ENCODE data around the gene SIGLEC5. TPM values are rescaled to one million over a fixed set of nuclear protein-coding genes. Genes with fewer than 3 reads are reported as not detected.
A peak's percentile ranks its signal among the peaks of the same experiment; 100 is the strongest.

SIGLEC5 gene
- total and polyA plus RNA-seq, 5 donors from 2014 or later, result 0.16 TPM; not detected in 4

DNA sequence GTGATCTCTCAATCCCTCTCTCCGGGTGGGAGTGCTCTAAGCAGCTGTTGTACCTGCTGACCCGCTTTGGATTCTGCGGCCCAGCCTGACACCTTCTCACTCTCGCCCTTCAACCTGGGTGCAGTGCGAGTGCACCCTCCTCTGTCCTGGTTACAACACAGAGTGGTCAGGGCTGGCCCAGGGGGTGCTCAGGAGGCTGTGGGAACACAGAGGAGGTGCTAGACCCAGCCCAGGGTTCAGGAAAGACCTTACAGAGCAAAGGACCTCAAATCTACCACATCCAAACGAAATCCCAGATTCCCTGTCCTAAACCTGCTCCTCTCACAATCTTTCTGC, 35.5 kb downstream of the SIGLEC5 start:
- peaks cover 3% of the 10 kb centered on the region for H3K27me3 Mint-ChIP-seq
- DNase-seq (no peak), ATAC-seq (ENCODE audit: low read depth in 2 of 2) (no peak)
- peaks cover under 1% of the 10 kb centered on the region for H3K27me3 ChIP-seq (ENCODE audit: control insufficient read depth, insufficient read depth, low read length)
- H3K4me3 ChIP-seq (ENCODE audit: low read depth, low read length), result peak overlapping the region; percentile 92
- peaks cover 0 to 34% (median 12%) of the 10 kb centered on the region in 4 donors for H3K4me1 Mint-ChIP-seq
- H3K27ac Mint-ChIP-seq, result peak overlapping the region in 2 of 3 donors; percentile 88 to 90
- H3K36me3 ChIP-seq (ENCODE audit: control insufficient read depth, insufficient read depth, low read length), result no peaks in the 10 kb centered on the region
- no peak overlapping the region for H3K27ac ChIP-seq (ENCODE audit: insufficient read depth, low read length, poor library complexity, severe bottlenecking)
- H3K9me3 Mint-ChIP-seq, result peaks cover 0 to 14% (median 3%) of the 10 kb centered on the region in 7 donors
- H3K36me3 Mint-ChIP-seq, result peaks cover 14% of the 10 kb centered on the region
- peaks cover 14% of the 10 kb centered on the region for H3K4me1 ChIP-seq (ENCODE audit: control insufficient read depth, insufficient read depth, low read length, poor library complexity, severe bottlenecking)
- H3K4me3 Mint-ChIP-seq, result peak overlapping the region; percentile 91 to 99 (median 98)
- peaks cover 1 to 4% of the 10 kb centered on the region in 2 experiments for H3K9me3 ChIP-seq (ENCODE audit: control insufficient read depth in 2 of 2, low read length in 2 of 2)

DNA sequence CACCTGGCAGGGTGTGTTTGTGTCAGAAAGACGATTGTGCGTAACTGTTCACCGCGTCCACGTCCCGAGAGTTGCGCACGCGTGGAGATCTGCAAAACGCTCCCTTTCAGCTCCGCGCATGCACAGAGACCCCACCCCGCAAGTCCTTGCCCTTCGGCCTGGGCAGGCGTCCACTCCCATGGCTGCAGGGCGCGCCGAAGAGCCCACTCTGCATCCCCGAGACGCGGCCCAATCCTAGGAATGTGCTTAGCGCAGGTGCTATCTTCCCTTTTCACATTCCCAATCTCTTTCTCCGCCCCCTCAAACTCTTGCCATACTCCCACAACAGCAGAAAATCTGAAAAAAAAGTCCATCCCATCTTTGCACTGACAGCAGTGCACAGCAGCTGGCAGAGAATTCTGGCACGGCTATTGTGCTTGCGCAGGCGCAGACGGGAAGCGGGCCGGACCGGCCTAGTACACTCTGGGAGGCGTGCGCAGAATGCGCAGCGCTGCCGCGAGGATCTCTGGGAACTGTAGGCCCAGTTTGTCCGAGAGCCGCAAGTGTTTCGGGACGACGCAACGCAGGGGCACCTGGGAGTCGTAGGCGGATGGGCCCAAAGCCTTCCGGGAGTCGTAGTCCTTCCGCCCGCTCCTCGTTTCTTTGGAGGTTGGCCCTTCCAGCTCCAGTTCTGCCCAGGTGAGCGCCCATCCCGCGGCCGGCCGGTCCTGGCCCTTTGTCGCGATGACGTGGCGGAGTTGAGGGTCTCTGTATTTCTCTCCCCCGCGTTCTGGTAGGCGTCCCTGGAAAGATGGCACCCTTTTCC, 36.0 kb downstream of the SIGLEC5 start:
- Mint-ChIP-seq H3K27ac (peak overlapping the region; percentile 88 to 97 (median 90)), H3K27me3 (no peaks in the 10 kb centered on the region), H3K4me3 (peak overlapping the region; percentile 91 to 99 (median 98)), H3K36me3 (peaks cover 14% of the 10 kb centered on the region), H3K4me1 (peaks cover 0 to 34% (median 12%) of the 10 kb centered on the region in 4 donors), H3K9me3 (peaks cover 0 to 19% (median 4%) of the 10 kb centered on the region in 7 donors)
- Histone ChIP-seq H3K27ac (ENCODE audit: insufficient read depth, low read length, poor library complexity, severe bottlenecking) (no peak overlapping the region), H3K27me3 (ENCODE audit: control insufficient read depth, insufficient read depth, low read length) (no peaks in the 10 kb centered on the region), H3K4me3 (ENCODE audit: low read depth, low read length) (peak overlapping the region; percentile 92), H3K4me1 (ENCODE audit: control insufficient read depth, insufficient read depth, low read length, poor library complexity, severe bottlenecking) (peaks cover 14% of the 10 kb centered on the region), H3K36me3 (ENCODE audit: control insufficient read depth, insufficient read depth, low read length) (no peaks in the 10 kb centered on the region), H3K9me3 (ENCODE audit: control insufficient read depth in 2 of 2, low read length in 2 of 2) (peaks cover 0 to 4% of the 10 kb centered on the region in 2 experiments)
- DNase-seq, result peak; percentile 91 to 97 (median 91)
- peak; percentile 100 for ATAC-seq (ENCODE audit: low read depth in 2 of 2)

DNA sequence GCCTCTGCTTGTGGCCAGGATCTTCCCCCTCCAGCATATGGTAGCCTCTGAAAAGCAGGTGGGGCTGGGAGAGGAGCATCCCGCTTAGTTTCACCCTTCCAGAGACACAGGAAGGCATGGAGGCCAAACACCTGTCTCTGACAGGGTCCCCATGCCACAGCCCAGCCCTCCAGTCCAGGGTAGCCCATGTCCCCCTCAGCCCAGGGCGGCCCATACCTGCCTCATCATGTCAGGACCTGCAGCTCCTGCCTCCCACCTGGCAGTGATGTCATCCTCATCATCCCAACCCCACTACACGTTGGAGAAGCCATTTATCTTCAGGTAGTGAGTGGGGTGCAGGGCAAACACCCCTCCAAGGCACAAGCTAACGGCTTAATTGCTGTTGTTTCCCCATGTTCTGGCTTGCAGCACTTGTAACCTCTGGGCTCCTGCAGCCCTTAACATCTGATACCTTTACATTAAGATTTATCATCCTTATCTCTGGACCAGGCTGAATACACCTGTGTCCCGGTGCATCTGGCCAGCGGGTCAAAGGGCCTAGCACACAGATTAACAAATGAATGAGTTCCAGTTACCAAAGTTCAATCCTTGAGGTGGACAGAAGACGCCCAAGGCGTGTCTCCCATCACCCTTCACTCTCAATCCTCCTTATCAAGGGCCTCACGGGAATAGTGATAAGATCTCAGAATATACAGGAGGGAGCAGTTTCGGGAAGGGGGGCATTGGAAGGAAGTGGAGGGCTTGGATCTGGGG, 36.9 kb downstream of the SIGLEC5 start:
- Mint-ChIP-seq H3K4me1 (peaks cover 0 to 34% (median 12%) of the 10 kb centered on the region in 4 donors), H3K4me3 (peak overlapping the region; percentile 91 to 99 (median 98)), H3K36me3 (peaks cover 14% of the 10 kb centered on the region), H3K27ac (peak overlapping the region in 2 of 3 donors; percentile 88 to 90), H3K27me3 (no peaks in the 10 kb centered on the region), H3K9me3 (peaks cover 0 to 19% (median 5%) of the 10 kb centered on the region in 7 donors)
- Histone ChIP-seq H3K27ac (ENCODE audit: insufficient read depth, low read length, poor library complexity, severe bottlenecking) (no peak overlapping the region), H3K9me3 (ENCODE audit: control insufficient read depth in 2 of 2, low read length in 2 of 2) (peaks cover 3 to 7% of the 10 kb centered on the region in 2 experiments), H3K4me3 (ENCODE audit: low read depth, low read length) (peak overlapping the region; percentile 92), H3K27me3 (ENCODE audit: control insufficient read depth, insufficient read depth, low read length) (no peaks in the 10 kb centered on the region), H3K4me1 (ENCODE audit: control insufficient read depth, insufficient read depth, low read length, poor library complexity, severe bottlenecking) (peaks cover 14% of the 10 kb centered on the region), H3K36me3 (ENCODE audit: control insufficient read depth, insufficient read depth, low read length) (no peaks in the 10 kb centered on the region)
- DNase-seq (no peak), ATAC-seq (ENCODE audit: low read depth in 2 of 2) (no peak)

DNA sequence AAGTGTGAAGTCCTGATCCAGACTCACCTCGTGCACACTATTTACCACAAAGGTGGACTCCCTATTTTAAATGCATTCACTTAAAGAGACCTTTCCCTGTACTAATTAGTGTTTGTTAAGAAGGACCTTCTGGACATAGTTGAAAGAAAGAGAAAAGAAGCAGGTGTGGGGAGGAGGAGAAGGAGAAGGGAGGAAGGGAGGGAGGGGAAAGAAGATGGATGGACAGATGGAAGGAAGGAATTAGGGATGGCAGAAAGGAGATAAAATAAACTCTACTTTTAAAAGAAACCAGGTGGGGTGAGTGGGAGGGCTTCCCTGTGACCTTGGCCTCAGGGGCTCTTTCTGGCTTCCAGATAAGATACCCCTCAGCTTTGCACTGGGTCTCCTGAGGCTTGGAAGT, 37.7 kb downstream of the SIGLEC5 start:
- Histone ChIP-seq H3K27ac (ENCODE audit: insufficient read depth, low read length, poor library complexity, severe bottlenecking) (no peak overlapping the region), H3K27me3 (ENCODE audit: control insufficient read depth, insufficient read depth, low read length) (no peaks in the 10 kb centered on the region), H3K4me1 (ENCODE audit: control insufficient read depth, insufficient read depth, low read length, poor library complexity, severe bottlenecking) (peaks cover 14% of the 10 kb centered on the region), H3K9me3 (ENCODE audit: control insufficient read depth in 2 of 2, low read length in 2 of 2) (peaks cover 11 to 15% of the 10 kb centered on the region in 2 experiments), H3K4me3 (ENCODE audit: low read depth, low read length) (no peak overlapping the region), H3K36me3 (ENCODE audit: control insufficient read depth, insufficient read depth, low read length) (no peaks in the 10 kb centered on the region)
- Mint-ChIP-seq H3K9me3 (peaks cover 4 to 19% (median 5%) of the 10 kb centered on the region in 7 donors), H3K36me3 (peaks cover 14% of the 10 kb centered on the region), H3K27ac (no peak overlapping the region), H3K4me3 (peak overlapping the region in 3 of 4 donors; percentile 53 to 66 (median 57)), H3K4me1 (peaks cover 0 to 34% (median 12%) of the 10 kb centered on the region in 4 donors), H3K27me3 (peaks cover 4% of the 10 kb centered on the region)
- ATAC-seq (ENCODE audit: low read depth in 2 of 2) (no peak), DNase-seq (no peak)

DNA sequence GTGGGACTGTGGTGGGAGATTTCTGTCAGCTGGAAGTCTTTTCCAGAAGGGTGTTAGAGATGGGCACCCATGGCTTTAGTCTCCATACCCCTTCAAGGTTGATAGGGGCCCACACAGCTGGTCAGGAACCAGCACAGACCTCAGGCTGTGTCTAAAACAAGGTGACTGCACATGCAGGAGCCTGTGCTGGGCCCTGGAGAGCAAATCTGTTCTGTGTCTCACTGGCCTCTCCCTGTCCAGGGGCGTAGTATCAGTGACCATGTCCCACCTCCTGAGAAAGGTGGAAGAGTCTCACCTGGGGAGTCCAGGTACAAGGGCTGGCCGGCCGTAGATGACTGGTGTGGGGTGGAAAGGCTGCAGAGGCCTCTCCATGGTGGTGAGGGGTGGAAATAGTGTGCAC, 39.8 kb downstream of the SIGLEC5 start:
- Mint-ChIP-seq H3K36me3 (peaks cover 26% of the 10 kb centered on the region), H3K4me3 (peak overlapping the region in 1 of 4 donors; percentile 47), H3K27me3 (peaks cover 4% of the 10 kb centered on the region), H3K27ac (no peak overlapping the region), H3K4me1 (peaks cover 0 to 28% (median 12%) of the 10 kb centered on the region in 4 donors), H3K9me3 (peaks cover 4 to 31% (median 13%) of the 10 kb centered on the region in 7 donors)
- H3K4me1 ChIP-seq (ENCODE audit: control insufficient read depth, insufficient read depth, low read length, poor library complexity, severe bottlenecking), result peaks cover 14% of the 10 kb centered on the region
- no peak overlapping the region for H3K4me3 ChIP-seq (ENCODE audit: low read depth, low read length)
- DNase-seq (no peak), ATAC-seq (ENCODE audit: low read depth in 2 of 2) (no peak)
- no peaks in the 10 kb centered on the region for H3K27me3 ChIP-seq (ENCODE audit: control insufficient read depth, insufficient read depth, low read length)
- peaks cover 27 to 36% of the 10 kb centered on the region in 2 experiments for H3K9me3 ChIP-seq (ENCODE audit: control insufficient read depth in 2 of 2, low read length in 2 of 2)
- H3K27ac ChIP-seq (ENCODE audit: insufficient read depth, low read length, poor library complexity, severe bottlenecking), result no peak overlapping the region
- H3K36me3 ChIP-seq (ENCODE audit: control insufficient read depth, insufficient read depth, low read length), result peaks cover 16% of the 10 kb centered on the region

DNA sequence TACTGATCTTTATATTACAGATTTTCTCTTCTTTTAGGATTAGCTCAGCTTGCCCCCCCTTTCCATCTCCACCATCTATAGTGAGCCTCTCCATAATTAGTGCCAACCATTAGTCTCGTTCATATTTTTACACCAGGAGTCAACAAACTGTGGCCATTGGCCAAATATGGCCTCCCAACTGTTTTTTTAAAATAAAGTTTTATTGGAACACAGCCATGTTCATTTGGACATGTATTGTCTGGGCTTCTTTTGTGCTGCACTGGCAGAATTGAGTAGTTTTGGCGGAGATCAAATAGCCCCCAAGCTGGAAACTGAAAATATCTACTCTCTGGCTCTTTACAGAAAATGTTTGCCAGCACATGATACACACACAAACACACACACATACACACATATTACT, 40.7 kb downstream of the SIGLEC5 start:
- H3K4me1 ChIP-seq (ENCODE audit: control insufficient read depth, insufficient read depth, low read length, poor library complexity, severe bottlenecking), result peaks cover 11% of the 10 kb centered on the region
- no peaks in the 10 kb centered on the region for H3K27me3 ChIP-seq (ENCODE audit: control insufficient read depth, insufficient read depth, low read length)
- ATAC-seq (ENCODE audit: low read depth in 2 of 2) (no peak), DNase-seq (no peak)
- Mint-ChIP-seq H3K9me3 (peaks cover 5 to 40% (median 14%) of the 10 kb centered on the region in 7 donors), H3K4me3 (no peak overlapping the region), H3K27me3 (peaks cover 4% of the 10 kb centered on the region), H3K27ac (no peak overlapping the region), H3K36me3 (peaks cover 29% of the 10 kb centered on the region), H3K4me1 (peaks cover 0 to 19% (median 9%) of the 10 kb centered on the region in 4 donors)
- peaks cover 25% of the 10 kb centered on the region for H3K36me3 ChIP-seq (ENCODE audit: control insufficient read depth, insufficient read depth, low read length)
- H3K4me3 ChIP-seq (ENCODE audit: low read depth, low read length), result no peak overlapping the region
- peaks cover 36 to 44% of the 10 kb centered on the region in 2 experiments for H3K9me3 ChIP-seq (ENCODE audit: control insufficient read depth in 2 of 2, low read length in 2 of 2)
- no peak overlapping the region for H3K27ac ChIP-seq (ENCODE audit: insufficient read depth, low read length, poor library complexity, severe bottlenecking)

DNA sequence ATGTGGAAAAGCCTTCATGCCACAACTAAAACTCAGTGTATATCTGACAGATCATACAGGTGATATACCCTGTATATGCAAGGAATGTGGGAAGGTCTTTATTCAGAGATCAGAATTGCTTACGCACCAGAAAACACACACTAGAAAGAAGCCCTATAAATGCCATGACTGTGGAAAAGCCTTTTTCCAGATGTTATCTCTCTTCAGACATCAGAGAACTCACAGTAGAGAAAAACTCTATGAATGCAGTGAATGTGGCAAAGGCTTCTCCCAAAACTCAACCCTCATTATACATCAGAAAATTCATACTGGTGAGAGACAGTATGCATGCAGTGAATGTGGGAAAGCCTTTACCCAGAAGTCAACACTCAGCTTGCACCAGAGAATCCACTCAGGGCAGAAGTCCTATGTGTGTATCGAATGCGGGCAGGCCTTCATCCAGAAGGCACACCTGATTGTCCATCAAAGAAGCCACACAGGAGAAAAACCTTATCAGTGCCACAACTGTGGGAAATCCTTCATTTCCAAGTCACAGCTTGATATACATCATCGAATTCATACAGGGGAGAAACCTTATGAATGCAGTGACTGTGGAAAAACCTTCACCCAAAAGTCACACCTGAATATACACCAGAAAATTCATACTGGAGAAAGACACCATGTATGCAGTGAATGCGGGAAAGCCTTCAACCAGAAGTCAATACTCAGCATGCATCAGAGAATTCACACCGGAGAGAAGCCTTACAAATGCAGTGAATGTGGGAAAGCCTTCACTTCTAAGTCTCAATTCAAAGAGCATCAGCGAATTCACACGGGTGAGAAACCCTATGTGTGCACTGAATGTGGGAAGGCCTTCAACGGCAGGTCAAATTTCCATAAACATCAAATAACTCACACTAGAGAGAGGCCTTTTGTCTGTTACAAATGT, 42.7 kb downstream of the SIGLEC5 start:
- no peak overlapping the region for H3K4me3 Mint-ChIP-seq
- no peak overlapping the region for H3K27ac Mint-ChIP-seq
- peaks cover 3 to 50% (median 24%) of the 10 kb centered on the region in 7 donors for H3K9me3 Mint-ChIP-seq
- peaks cover 41% of the 10 kb centered on the region for H3K36me3 ChIP-seq (ENCODE audit: control insufficient read depth, insufficient read depth, low read length)
- no peaks in the 10 kb centered on the region for H3K4me1 ChIP-seq (ENCODE audit: control insufficient read depth, insufficient read depth, low read length, poor library complexity, severe bottlenecking)
- no peak overlapping the region for H3K27ac ChIP-seq (ENCODE audit: insufficient read depth, low read length, poor library complexity, severe bottlenecking)
- DNase-seq (no peak), ATAC-seq (ENCODE audit: low read depth in 2 of 2) (no peak)
- no peak overlapping the region for H3K4me3 ChIP-seq (ENCODE audit: low read depth, low read length)
- peaks cover 4% of the 10 kb centered on the region for H3K27me3 Mint-ChIP-seq
- no peaks in the 10 kb centered on the region for H3K27me3 ChIP-seq (ENCODE audit: control insufficient read depth, insufficient read depth, low read length)
- peaks cover 41 to 56% of the 10 kb centered on the region in 2 experiments for H3K9me3 ChIP-seq (ENCODE audit: control insufficient read depth in 2 of 2, low read length in 2 of 2)
- peaks cover 0 to 2% (median 0%) of the 10 kb centered on the region in 4 donors for H3K4me1 Mint-ChIP-seq
- H3K36me3 Mint-ChIP-seq, result peaks cover 45% of the 10 kb centered on the region

Measured in CD4-positive, CD25-positive, alpha-beta regulatory T cell (primary cell).